Osteoblast (primary cell): ENCODE measurements around the gene PLLP. TPM values are rescaled to one million over a fixed set of nuclear protein-coding genes. Genes with fewer than 3 reads are reported as not detected.

Source experiments
- DNase-seq: peaks from one replicate; pipeline ENCODE4 v3.0.0; 2011; ENCODE audit warnings: low spot score, mixed read lengths; ENCODE audit not compliant: insufficient read length; ENCODE audit errors: missing footprints
- H2AFZ ChIP-seq: 2 replicates; pipeline ENCODE4 v1.6.0; 2011; ENCODE audit warnings: mild to moderate bottlenecking, low read length
- H3K27ac ChIP-seq: 2 replicates; pipeline ENCODE4 v1.5.1; 2011; ENCODE audit warnings: mild to moderate bottlenecking, low read depth, low read length, moderate library complexity
- H3K27me3 ChIP-seq: 2 replicates; pipeline ENCODE4 v1.6.0; 2012; ENCODE audit warnings: mild to moderate bottlenecking, control low read depth, inconsistent platforms, low read length, moderate library complexity; ENCODE audit not compliant: insufficient read depth
- H3K36me3 ChIP-seq: 2 replicates; pipeline ENCODE4 v1.5.1; 2011; ENCODE audit warnings: mild to moderate bottlenecking, low read length, control low read depth, moderate library complexity; ENCODE audit not compliant: insufficient read depth
- H3K4me1 ChIP-seq: 2 replicates; pipeline ENCODE4 v1.5.1; 2011; ENCODE audit warnings: mild to moderate bottlenecking, low read length, control low read depth, moderate library complexity; ENCODE audit not compliant: insufficient read depth
- H3K4me2 ChIP-seq: 2 replicates; pipeline ENCODE4 v1.6.0; 2011; ENCODE audit warnings: mild to moderate bottlenecking, low read length; ENCODE audit not compliant: insufficient read depth
- H3K4me3 ChIP-seq: fragments of 200-600 bp; sonication (generic); 3 replicates; pipeline ENCODE4 v1.5.1; 2012; ENCODE audit warnings: mild to moderate bottlenecking, low read length, inconsistent platforms; ENCODE audit not compliant: insufficient read depth
- H3K79me2 ChIP-seq: 2 replicates; pipeline ENCODE4 v1.6.0; 2012; ENCODE audit warnings: mild to moderate bottlenecking, low read length, control low read depth, inconsistent platforms; ENCODE audit not compliant: insufficient read depth
- H3K9me3 ChIP-seq: 2 replicates; pipeline ENCODE4 v1.5.1; 2011; ENCODE audit warnings: low read depth, low read length, control low read depth
- H4K20me1 ChIP-seq: 2 replicates; pipeline ENCODE4 v1.6.0; 2012; ENCODE audit warnings: mild to moderate bottlenecking, low read length, control low read depth; ENCODE audit not compliant: insufficient read depth
- CTCF ChIP-seq: IDR thresholded peaks from 2 replicates; pipeline ENCODE4 v1.5.1; 2011; ENCODE audit warnings: mild to moderate bottlenecking, low read depth, low read length, moderate library complexity; ENCODE audit errors: extremely low read depth
- small RNA-seq: library from RNA; depleted of rRNA; stranded (forward); fragments of <200 nt; gene quantifications from one replicate; pipeline ENCODE3, GENCODE V24; 2012
- total RNA-seq: library from RNA; depleted of rRNA; stranded (reverse); fragments of >200 nt; gene quantifications from 2 replicates; pipeline ENCODE4 v1.2.3, GENCODE V29; 2012

The PLLP gene
- total RNA-seq, 1 donor = under 0.01 TPM

DNA sequence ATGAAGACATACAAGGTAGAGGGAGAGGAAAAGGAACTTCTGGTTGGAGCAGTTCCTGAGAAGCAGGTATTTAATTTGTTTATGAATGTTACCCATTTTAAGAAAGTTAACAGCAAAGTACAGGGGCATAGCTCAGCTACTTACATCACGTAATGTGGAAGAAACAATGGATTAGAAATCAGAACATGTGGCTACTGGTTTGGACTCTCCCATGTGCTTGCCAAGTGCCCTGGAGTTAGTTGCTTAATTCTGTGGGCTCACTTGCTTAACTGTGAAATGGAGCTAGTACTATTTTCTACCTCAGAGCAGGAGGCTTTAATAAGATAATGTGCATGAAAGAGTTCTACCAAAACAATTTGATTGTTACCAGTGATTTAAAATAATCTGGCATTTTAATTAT is 71.0 kb downstream of the PLLP start:
- Histone ChIP-seq H4K20me1 (no peaks in the 10 kb centered on the region), H3K4me2 (no peak overlapping the region), H2AFZ (no peak overlapping the region), H3K36me3 (peaks cover 69% of the 10 kb centered on the region), H3K79me2 (no peaks in the 10 kb centered on the region), H3K9me3 (peaks cover 17% of the 10 kb centered on the region), H3K27me3 (no peaks in the 10 kb centered on the region), H3K27ac (no peak overlapping the region), H3K4me1 (no peaks in the 10 kb centered on the region), H3K4me3 (no peak overlapping the region)
- DNase-seq = no peak
- TF ChIP-seq CTCF = no peak

GRCh38 chr16:57209780-57210179 is 74.7 kb downstream of the PLLP start:
- no peak overlapping the region for H2AFZ ChIP-seq
- H3K4me2 ChIP-seq = no peak overlapping the region
- no peak overlapping the region for H3K4me3 ChIP-seq
- no peaks in the 10 kb centered on the region for H3K4me1 ChIP-seq
- H3K27ac ChIP-seq = no peak overlapping the region
- no peak for DNase-seq
- no peaks in the 10 kb centered on the region for H3K27me3 ChIP-seq
- H3K79me2 ChIP-seq = peaks cover 13% of the 10 kb centered on the region
- no peak for TF ChIP-seq CTCF
- H3K36me3 ChIP-seq = peaks cover 60% of the 10 kb centered on the region
- H3K9me3 ChIP-seq = no peaks in the 10 kb centered on the region
- no peaks in the 10 kb centered on the region for H4K20me1 ChIP-seq

DNA sequence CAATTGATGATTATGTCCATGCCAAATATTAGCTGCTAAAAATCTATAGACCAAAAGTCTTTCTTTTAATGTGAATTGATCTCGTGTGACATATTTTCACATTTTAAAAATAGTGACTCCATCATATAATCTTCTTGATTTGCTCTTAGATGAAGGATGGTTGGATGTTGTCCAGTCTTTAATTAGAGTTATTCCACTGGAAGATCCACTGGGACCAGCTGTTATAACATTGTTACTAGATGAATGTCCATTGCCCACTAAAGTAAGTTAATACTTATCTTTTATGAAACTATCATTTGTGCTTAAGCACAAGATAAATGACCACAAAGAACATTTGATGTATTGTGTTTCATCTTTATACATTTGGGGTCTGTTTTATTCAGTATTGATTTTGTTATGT is 75.5 kb downstream of the PLLP start:
- no peaks in the 10 kb centered on the region for H4K20me1 ChIP-seq
- no peak overlapping the region for H2AFZ ChIP-seq
- no peak overlapping the region for H3K4me2 ChIP-seq
- H3K36me3 ChIP-seq = peaks cover 57% of the 10 kb centered on the region
- no peak overlapping the region for H3K4me3 ChIP-seq
- DNase-seq = no peak
- no peak for TF ChIP-seq CTCF
- no peaks in the 10 kb centered on the region for H3K4me1 ChIP-seq
- H3K79me2 ChIP-seq = peaks cover 17% of the 10 kb centered on the region
- H3K27ac ChIP-seq = no peak overlapping the region
- no peaks in the 10 kb centered on the region for H3K9me3 ChIP-seq
- no peaks in the 10 kb centered on the region for H3K27me3 ChIP-seq

Small RNA genes lying within 50 kb of the gene (small RNA-seq; reads per million reads assigned to genes)
- gene AC108081.1 = not detected

Other genes with a start within 250 kb of the PLLP start
- gene CPNE2, start 192.1 kb downstream of the PLLP start, total RNA-seq = 11.6 and 15.3 TPM in 2 replicates
- gene PSME3IP1, start 98.6 kb downstream of the PLLP start, total RNA-seq = 53.9 and 70.2 TPM in 2 replicates
- gene RSPRY1, start 98.3 kb downstream of the PLLP start, total RNA-seq = 51.6 and 57.2 TPM in 2 replicates
- 85.8 and 88.4 TPM in 2 replicates for gene ARL2BP, start 39.4 kb downstream of the PLLP start, total RNA-seq
- gene CCL22, start 74.1 kb upstream of the PLLP start, total RNA-seq = not detected in 2 replicates
- under 0.01 TPM in 1 of 2 replicates, not detected in the other for gene CX3CL1, start 87.8 kb upstream of the PLLP start, total RNA-seq
- not detected in 2 replicates for gene CCL17, start 120.1 kb upstream of the PLLP start, total RNA-seq
- gene CIAPIN1, start 162.7 kb upstream of the PLLP start, total RNA-seq = 39.8 and 45.1 TPM in 2 replicates
- gene COQ9, start 162.8 kb upstream of the PLLP start, total RNA-seq = 38.6 and 39.8 TPM in 2 replicates
- 95.2 and 97.8 TPM in 2 replicates for gene POLR2C, start 178.0 kb upstream of the PLLP start, total RNA-seq
- 27.1 and 29.0 TPM in 2 replicates for gene DOK4, start 201.8 kb upstream of the PLLP start, total RNA-seq